Body of pancreas (tissue), 4 donors: ENCODE measurements around the gene LYPD3.

Source experiments
- POLR2A ChIP-seq, 3 donors: fragments of 450-650 bp; IDR thresholded peaks; one replicate each; pipeline ENCODE4 v1.6.1; 2016; ENCODE audit warnings: antibody characterized with exemption in 3 of 3, mild to moderate bottlenecking in 2 of 3
- TF ChIP-seq, protein P1 (sequence below), 7 experiments: fragments of 450-650 bp in 4 of 7; fragments of 200-600 bp in 3 of 7; sonication (generic) in 3 of 7; IDR thresholded peaks; one replicate each; pipeline ENCODE4 v1.5.1; 2016 to 2019; ENCODE audit warnings: antibody characterized with exemption in 7 of 7

GRCh38 chr19:43433358-43433673 lies 32.1 kb downstream of the LYPD3 start:
- TF ChIP-seq, protein P1, sequence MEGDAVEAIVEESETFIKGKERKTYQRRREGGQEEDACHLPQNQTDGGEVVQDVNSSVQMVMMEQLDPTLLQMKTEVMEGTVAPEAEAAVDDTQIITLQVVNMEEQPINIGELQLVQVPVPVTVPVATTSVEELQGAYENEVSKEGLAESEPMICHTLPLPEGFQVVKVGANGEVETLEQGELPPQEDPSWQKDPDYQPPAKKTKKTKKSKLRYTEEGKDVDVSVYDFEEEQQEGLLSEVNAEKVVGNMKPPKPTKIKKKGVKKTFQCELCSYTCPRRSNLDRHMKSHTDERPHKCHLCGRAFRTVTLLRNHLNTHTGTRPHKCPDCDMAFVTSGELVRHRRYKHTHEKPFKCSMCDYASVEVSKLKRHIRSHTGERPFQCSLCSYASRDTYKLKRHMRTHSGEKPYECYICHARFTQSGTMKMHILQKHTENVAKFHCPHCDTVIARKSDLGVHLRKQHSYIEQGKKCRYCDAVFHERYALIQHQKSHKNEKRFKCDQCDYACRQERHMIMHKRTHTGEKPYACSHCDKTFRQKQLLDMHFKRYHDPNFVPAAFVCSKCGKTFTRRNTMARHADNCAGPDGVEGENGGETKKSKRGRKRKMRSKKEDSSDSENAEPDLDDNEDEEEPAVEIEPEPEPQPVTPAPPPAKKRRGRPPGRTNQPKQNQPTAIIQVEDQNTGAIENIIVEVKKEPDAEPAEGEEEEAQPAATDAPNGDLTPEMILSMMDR (IDR thresholded peaks at IDR 0.05), result no peak
- no peak for TF ChIP-seq POLR2A (IDR thresholded peaks at IDR 0.05)
